GM12878 (cell line): ENCODE measurements around the gene EEPD1. TPM values are rescaled to one million over a fixed set of nuclear protein-coding genes. Genes with fewer than 3 reads are reported as not detected.

Source experiments
- ATAC-seq: fragments of 200-7000 bp; cut with Tn5 transposase; 3 replicates; pipeline ENCODE4 v1.9.1; 2020; ENCODE audit warnings: mild to moderate bottlenecking, moderate library complexity
- BruUV-seq: library from RNA; stranded (reverse); fragments of 400-500 nt; replicated peaks from 2 replicates; lab custom pipeline; 2021; lab: Mats Ljungman, UMichigan
- CTCF ChIA-PET: fragments of 300-600 bp; sonication (Branson Sonifier 250); formaldehyde crosslinking; extraction: SDS; loops from one replicate; lab custom pipeline; 2021; ENCODE audit warnings: inconsistent platforms; lab: Yijun Ruan, JAX
- POLR2A ChIA-PET: fragments of 350-600 bp; formaldehyde crosslinking; extraction: SDS; loops from one replicate; lab custom pipeline; 2021; ENCODE audit warnings: inconsistent platforms; lab: Charles Lee
- RAD21 ChIA-PET: fragments of 300-600 bp; sonication (Branson Sonifier 250); formaldehyde crosslinking; loops from one replicate; lab custom pipeline; 2023; ENCODE audit warnings: antibody characterized with exemption; ENCODE audit not compliant: unreplicated experiment; lab: Charles Lee
- SMC1A ChIA-PET: fragments of 300-600 bp; sonication (Branson Sonifier 250); formaldehyde crosslinking; loops from one replicate; lab custom pipeline; 2023; ENCODE audit not compliant: unreplicated experiment, uncharacterized antibody; lab: Charles Lee
- DNase-seq: peaks from one replicate; pipeline ENCODE4 v3.0.0-alpha.2; 2011; ENCODE audit warnings: low read depth, low spot score
- FAIRE-seq: peaks from 3 replicates; lab custom pipeline; 2011; peaks lifted over from hg19 to GRCh38; lab: Jason Lieb, UNC
- H2AFZ ChIP-seq: 2 replicates; pipeline ENCODE4 v1.6.0; 2011; ENCODE audit warnings: low read depth, low read length, control low read depth; ENCODE audit not compliant: control insufficient read depth
- H3K27ac ChIP-seq: 2 replicates; pipeline ENCODE4 v1.5.1; 2011; ENCODE audit warnings: control low read depth; ENCODE audit not compliant: control insufficient read depth, insufficient read depth
- H3K27me3 ChIP-seq, 2 experiments: replicated peaks in 1 of 2; 2 replicates each; pipeline versions ENCODE4 v1.6.0 to v1.6.1; 2011; ENCODE audit warnings: low read length in 1 of 2; ENCODE audit not compliant: control insufficient read depth in 2 of 2, insufficient read depth in 2 of 2
- H3K36me3 ChIP-seq, 2 experiments: 2 replicates each; pipeline ENCODE4 v1.5.1; 2011; ENCODE audit warnings: low read length in 1 of 2; ENCODE audit not compliant: control insufficient read depth in 2 of 2, insufficient read depth in 2 of 2
- H3K4me1 ChIP-seq: 2 replicates; pipeline ENCODE4 v1.6.1; 2011; ENCODE audit warnings: mild to moderate bottlenecking, low read length, moderate library complexity, mixed read lengths; ENCODE audit not compliant: control insufficient read depth, insufficient read depth
- H3K4me2 ChIP-seq: 2 replicates; pipeline ENCODE4 v1.6.0; 2011; ENCODE audit warnings: control low read depth; ENCODE audit not compliant: control insufficient read depth, insufficient read depth
- H3K4me3 ChIP-seq: fragments of 200-600 bp; sonication (generic); 2 replicates; pipeline ENCODE4 v1.5.1; 2016
- H3K79me2 ChIP-seq: 2 replicates; pipeline ENCODE4 v1.6.0; 2011; ENCODE audit warnings: low read length; ENCODE audit not compliant: control insufficient read depth, insufficient read depth
- H3K9ac ChIP-seq: 2 replicates; pipeline ENCODE4 v1.8.0; 2011; ENCODE audit warnings: low read length, control low read depth, mixed read lengths; ENCODE audit not compliant: control insufficient read depth, insufficient read depth
- H3K9me3 ChIP-seq: replicated peaks from 3 replicates; pipeline ENCODE4 v1.5.1; 2011; ENCODE audit warnings: mild to moderate bottlenecking, low read length; ENCODE audit not compliant: control insufficient read depth, insufficient read depth
- H4K20me1 ChIP-seq: 2 replicates; pipeline ENCODE4 v1.6.0; 2011; ENCODE audit not compliant: control insufficient read depth, insufficient read depth
- CHD4 ChIP-seq: fragments of 200-600 bp; sonication (generic); IDR thresholded peaks from 2 replicates; pipeline ENCODE4 v1.6.1; 2016; ENCODE audit warnings: mild to moderate bottlenecking
- ESRRA ChIP-seq: IDR thresholded peaks from 2 replicates; pipeline ENCODE4 v1.6.1; 2012; ENCODE audit warnings: mild to moderate bottlenecking, low read length, improper control_type of control experiment
- GATAD2B ChIP-seq: fragments of 450-650 bp; conservative IDR thresholded peaks from 2 replicates; pipeline ENCODE4 v1.6.1; 2017; ENCODE audit warnings: low read depth, mild to moderate bottlenecking, moderate library complexity
- NR2F1 ChIP-seq: fragments of 450-650 bp; conservative IDR thresholded peaks from 2 replicates; pipeline ENCODE4 v1.6.1; 2017; ENCODE audit warnings: mild to moderate bottlenecking
- POLR2AphosphoS2 ChIP-seq: IDR thresholded peaks from 2 replicates; pipeline ENCODE4 v1.6.1; 2011; ENCODE audit warnings: low read depth, mild to moderate bottlenecking, low read length, improper control_type of control experiment, moderate library complexity
- RAD21 ChIP-seq: IDR thresholded peaks from 2 replicates; pipeline ENCODE4 v1.6.1; 2011; ENCODE audit warnings: mild to moderate bottlenecking, low read depth, low read length, moderate library complexity; ENCODE audit not compliant: insufficient read depth
- RCOR1 ChIP-seq: conservative IDR thresholded peaks from 2 replicates; pipeline ENCODE4 v1.6.1; 2012; ENCODE audit warnings: low read depth, low read length, improper control_type of control experiment
- RELA ChIP-seq: fragments of 450-650 bp; IDR thresholded peaks from 2 replicates; pipeline ENCODE4 v1.8.0; 2014; ENCODE audit warnings: borderline replicate concordance; ENCODE audit not compliant: partially characterized antibody
- SKIL ChIP-seq: fragments of 450-650 bp; IDR thresholded peaks from 2 replicates; pipeline ENCODE4 v1.6.1; 2017; ENCODE audit warnings: mild to moderate bottlenecking, low read depth, inconsistent platforms; ENCODE audit not compliant: poor library complexity, severe bottlenecking
- SMAD1 ChIP-seq: fragments of 450-650 bp; IDR thresholded peaks from 2 replicates; pipeline ENCODE4 v1.6.1; 2018; ENCODE audit warnings: mild to moderate bottlenecking, low read depth; ENCODE audit not compliant: partially characterized antibody
- SPI1 ChIP-seq: IDR thresholded peaks from 2 replicates; pipeline ENCODE4 v1.6.1; 2011; ENCODE audit warnings: low read depth, mild to moderate bottlenecking, low read length, moderate library complexity, borderline replicate concordance; ENCODE audit not compliant: insufficient read depth
- TCF3 ChIP-seq: IDR thresholded peaks from 2 replicates; pipeline ENCODE4 v1.6.1; 2012; ENCODE audit warnings: low read depth, mild to moderate bottlenecking, low read length, borderline replicate concordance; ENCODE audit not compliant: insufficient read depth
- ZZZ3 ChIP-seq: IDR thresholded peaks from 2 replicates; pipeline ENCODE4 v1.6.1; 2011; ENCODE audit warnings: low read depth; ENCODE audit not compliant: control insufficient read depth, insufficient read length
- WGBS: methylation state at CpG from one replicate; pipeline ENCODE4 v1.1.6; 2016; ENCODE audit warnings: low lambda C conversion rate; ENCODE audit not compliant: insufficient replicate concordance, insufficient coverage; ENCODE audit errors: missing lambda C conversion rate; 5-methylcytosine and 5-hydroxymethylcytosine counted together
- in situ Hi-C: fragments of 300-500 bp; cut with MboI; formaldehyde crosslinking; loops from 9 replicates; pipeline ENCODE4 v1.14.3; 2018; ENCODE audit warnings: mixed read lengths
- intact Hi-C: fragments of 100-400 bp; cut with micrococcal nuclease; formaldehyde crosslinking; loops from one replicate; pipeline ENCODE4 v1.14.2; 2022; ENCODE audit not compliant: unreplicated experiment
- polyA plus RNA-seq, 11 experiments: library from polyadenylated mRNA; depleted of rRNA in 4 of 11; unstranded in 6 of 11; stranded (reverse) in 5 of 11; fragments of >200 nt; fragmentation: Nextera tagmentation in 4 of 11; fragmentation: Illumina TruSeq in 1 of 11; extraction: Ambion mirVana in 4 of 11; extraction: Trizol in 1 of 11; gene quantifications; 1 replicate in 1 of 11; 2 replicates in 10 of 11; pipeline versions ENCODE4 v1.2.1 to v1.2.3, GENCODE V29; 2011 to 2016; ENCODE audit warnings: inconsistent platforms in 2 of 11, missing spikeins in 2 of 11, low read depth in 1 of 11
- total RNA-seq, 4 experiments: library from RNA; depleted of rRNA in 3 of 4; stranded (reverse); fragments of >200 nt in 3 of 4; fragmentation: Illumina TruSeq in 1 of 4; extraction: Trizol in 1 of 4; gene quantifications; 2 replicates each; pipeline versions ENCODE4 v1.2.1 to v1.2.3, GENCODE V29; 2013 to 2021
- TF ChIP-seq, protein P1 (sequence below): fragments of 150-350 bp; IDR thresholded peaks from 2 replicates; pipeline ENCODE4 v1.6.1; 2014; ENCODE audit warnings: mild to moderate bottlenecking, low read depth, low read length

Gene EEPD1
- total and polyA plus RNA-seq, 10 of the 15 experiments (the other 5 are each of a cell fraction or from before 2014, with no cell fraction given) = 0.24 to 2.8 (median 0.86) TPM; not detected in 1

GRCh38 chr7:36304099-36304425 is 151.0 kb downstream of the EEPD1 start:
- RAD21 ChIA-PET = no interaction called here
- Histone ChIP-seq H3K9ac (no peak overlapping the region), H3K36me3 (no peaks in the 10 kb centered on the region), H3K4me3 (no peak overlapping the region), H3K4me2 (no peak overlapping the region), H3K4me1 (no peaks in the 10 kb centered on the region), H3K27ac (no peak overlapping the region), H3K27me3 (no peaks in the 10 kb centered on the region; a peak in 1 of 4 replicates), H2AFZ (no peak overlapping the region), H3K9me3 (no peaks in the 10 kb centered on the region), H4K20me1 (no peaks in the 10 kb centered on the region), H3K79me2 (no peaks in the 10 kb centered on the region)
- FAIRE-seq = no peak
- ATAC-seq = no peak
- in situ Hi-C loops (no loop called here), intact Hi-C loops (no loop called here)
- SMC1A ChIA-PET = interaction anchor here (1.4 kb wide), 1 partner anchor 88 kb away, joined by 3 read pairs; no protein-coding TSS in a partner anchor
- BruUV-seq = no TSS peak
- TF ChIP-seq TCF3 (no peak), RAD21 (no peak), RCOR1 (no peak), SPI1 (no peak), ZZZ3 (no peak), POLR2AphosphoS2 (no peak)
- CTCF ChIA-PET = interaction anchor here (1.1 to 2.2 kb wide), 2 partner anchors 14 to 15 kb away, joined by 3 to 6 read pairs; no protein-coding TSS in a partner anchor
- 62% methylated on average over 6 of the region's 6 CpGs for WGBS
- POLR2A ChIA-PET = no interaction called here
- DNase-seq = no peak

DNA sequence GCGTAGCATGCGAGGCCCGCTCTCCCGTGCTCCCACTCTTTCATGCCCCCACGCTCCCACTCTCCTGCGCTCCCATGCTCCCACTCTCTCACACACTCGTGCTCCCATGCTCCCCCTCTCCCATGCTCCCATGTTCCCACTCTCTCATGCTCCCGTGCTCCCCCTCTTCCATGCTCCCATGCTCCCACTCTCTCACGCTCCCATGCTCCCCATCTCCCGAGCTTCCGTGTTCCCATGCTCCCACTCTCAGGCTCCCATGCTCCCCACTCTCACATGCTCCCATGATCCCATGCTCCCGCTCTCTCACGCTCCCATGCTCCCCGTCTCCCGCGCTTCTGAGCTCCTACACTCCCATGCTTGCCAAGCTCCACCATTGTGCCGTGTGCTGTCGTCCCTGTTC is 152.2 kb downstream of the EEPD1 start:
- no peaks in the 10 kb centered on the region; a peak in 1 of 4 replicates for H3K27me3 ChIP-seq
- BruUV-seq = no TSS peak
- ChIA-PET POLR2A (no interaction called here), RAD21 (interaction anchor here (1.0 to 1.7 kb wide), 2 partner anchors 13 to 14 kb away, joined by 3 to 5 read pairs; no protein-coding TSS in a partner anchor), SMC1A (interaction anchor here (1.1 to 1.4 kb wide), 3 partner anchors 13 to 87 kb away, joined by 3 to 4 read pairs (median 4); no protein-coding TSS in a partner anchor), CTCF (interaction anchor here (1.4 to 1.8 kb wide), 2 partner anchors 14 to 178 kb away, joined by 4 to 7 read pairs; no protein-coding TSS in a partner anchor)
- in situ Hi-C loops = no loop called here
- H2AFZ ChIP-seq = no peak overlapping the region
- no peak overlapping the region for H3K4me2 ChIP-seq
- no peak overlapping the region for H3K9ac ChIP-seq
- WGBS = 69% methylated on average over 12 of the region's 18 CpGs
- intact Hi-C loops = no loop called here
- ATAC-seq (no peak), DNase-seq (no peak), FAIRE-seq (no peak)
- H3K79me2 ChIP-seq = no peaks in the 10 kb centered on the region
- no peaks in the 10 kb centered on the region for H4K20me1 ChIP-seq
- no peaks in the 10 kb centered on the region for H3K9me3 ChIP-seq
- no peaks in the 10 kb centered on the region for H3K36me3 ChIP-seq
- H3K4me1 ChIP-seq = no peaks in the 10 kb centered on the region
- H3K27ac ChIP-seq = no peak overlapping the region
- no peak overlapping the region for H3K4me3 ChIP-seq
- TF ChIP-seq POLR2AphosphoS2 = no peak
- no peak for TF ChIP-seq GATAD2B
- TF ChIP-seq RAD21 = no peak
- no peak for TF ChIP-seq ESRRA
- TF ChIP-seq, protein P1, sequence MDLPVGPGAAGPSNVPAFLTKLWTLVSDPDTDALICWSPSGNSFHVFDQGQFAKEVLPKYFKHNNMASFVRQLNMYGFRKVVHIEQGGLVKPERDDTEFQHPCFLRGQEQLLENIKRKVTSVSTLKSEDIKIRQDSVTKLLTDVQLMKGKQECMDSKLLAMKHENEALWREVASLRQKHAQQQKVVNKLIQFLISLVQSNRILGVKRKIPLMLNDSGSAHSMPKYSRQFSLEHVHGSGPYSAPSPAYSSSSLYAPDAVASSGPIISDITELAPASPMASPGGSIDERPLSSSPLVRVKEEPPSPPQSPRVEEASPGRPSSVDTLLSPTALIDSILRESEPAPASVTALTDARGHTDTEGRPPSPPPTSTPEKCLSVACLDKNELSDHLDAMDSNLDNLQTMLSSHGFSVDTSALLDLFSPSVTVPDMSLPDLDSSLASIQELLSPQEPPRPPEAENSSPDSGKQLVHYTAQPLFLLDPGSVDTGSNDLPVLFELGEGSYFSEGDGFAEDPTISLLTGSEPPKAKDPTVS = no peak
- TF ChIP-seq SMAD1 = no peak
- no peak for TF ChIP-seq NR2F1
- no peak for TF ChIP-seq RELA
- no peak for TF ChIP-seq SKIL
- TF ChIP-seq CHD4 = no peak
